Skeletal muscle cell (primary cell): ENCODE measurements around the gene NAA10.
A peak's percentile ranks its signal among the peaks of the same experiment; 100 is the strongest.

Source experiments
- DNase-seq: peaks from one replicate; pipeline ENCODE4 v3.0.0-alpha.2; 2010; ENCODE audit warnings: low read depth
- H3K4me3 ChIP-seq: 2 replicates; pipeline ENCODE4 v1.5.1; 2011; ENCODE audit warnings: low read depth, mild to moderate bottlenecking, control low read depth, low read length, moderate library complexity

NAA10 gene

GRCh38 chrX:153917869-153918268 is 17.0 kb downstream of the NAA10 start:
- no peak overlapping the region for H3K4me3 ChIP-seq
- DNase-seq: no peak

GRCh38 chrX:153913701-153914100 is 21.1 kb downstream of the NAA10 start:
- no peak overlapping the region for H3K4me3 ChIP-seq
- no peak for DNase-seq

- no peak for DNase-seq
- H3K4me3 ChIP-seq: no peak overlapping the region
Measured at GRCh38 chrX:153913211-153913610, 21.6 kb downstream of the NAA10 start.

GRCh38 chrX:153911798-153912197 is 23.0 kb downstream of the NAA10 start:
- no peak for DNase-seq
- no peak overlapping the region for H3K4me3 ChIP-seq

- DNase-seq: no peak
- H3K4me3 ChIP-seq: no peak overlapping the region
Measured at GRCh38 chrX:153910446-153910845, 24.4 kb downstream of the NAA10 start.

- H3K4me3 ChIP-seq: no peak overlapping the region
Measured at GRCh38 chrX:153909980-153910360, 24.9 kb downstream of the NAA10 start.

GRCh38 chrX:153909024-153909979 is 25.5 kb downstream of the NAA10 start:
- no peak for DNase-seq
- no peak overlapping the region for H3K4me3 ChIP-seq

More at GRCh38 chrX:153909980-153910360, 24.9 kb downstream of the NAA10 start:
- no peak for DNase-seq

- no peak for DNase-seq
- H3K4me3 ChIP-seq: no peak overlapping the region
Measured at GRCh38 chrX:153908219-153908860, 26.5 kb downstream of the NAA10 start.

- H3K4me3 ChIP-seq: no peak overlapping the region
- no peak for DNase-seq
Measured at GRCh38 chrX:153907456-153907855, 27.4 kb downstream of the NAA10 start.

- DNase-seq: no peak
- H3K4me3 ChIP-seq: no peak overlapping the region
Measured at GRCh38 chrX:153906126-153906917, 28.5 kb downstream of the NAA10 start.

GRCh38 chrX:153905481-153906095 is 29.2 kb downstream of the NAA10 start:
- no peak for DNase-seq
- H3K4me3 ChIP-seq: no peak overlapping the region

- H3K4me3 ChIP-seq: no peak within 1 kb of the TSS
- DNase-seq: no peak
Measured at GRCh38 chrX:153903991-153904957, 30.6 kb downstream of the NAA10 start, which contains the start of gene AVPR2. Gene AVPR2, plus strand, starts transcription at chrX:153904673. Its CDS starts 473 bp downstream, at chrX:153905146.

GRCh38 chrX:153903238-153903980 is 31.4 kb downstream of the NAA10 start:
- H3K4me3 ChIP-seq: no peak overlapping the region
- no peak for DNase-seq

- DNase-seq: no peak
- H3K4me3 ChIP-seq: no peak overlapping the region
Measured at GRCh38 chrX:153902385-153902784, 32.5 kb downstream of the NAA10 start.

GRCh38 chrX:153901753-153902140 is 33.1 kb downstream of the NAA10 start:
- DNase-seq: no peak

GRCh38 chrX:153900831-153901752 is 33.7 kb downstream of the NAA10 start:
- H3K4me3 ChIP-seq: no peak overlapping the region
- peak; percentile 68 for DNase-seq

More at GRCh38 chrX:153901753-153902140, 33.1 kb downstream of the NAA10 start:
- H3K4me3 ChIP-seq: no peak overlapping the region

- no peak overlapping the region for H3K4me3 ChIP-seq
- no peak for DNase-seq
Measured at GRCh38 chrX:153897899-153898298, 36.9 kb downstream of the NAA10 start.
